GM12864 (cell line): Measurements from ENCODE around the gene CELSR1.

Experiments used
- DNase-seq: peaks from one replicate; pipeline ENCODE4 v3.0.0-alpha.2; 2011; ENCODE audit warnings: low read depth
- H3K4me3 ChIP-seq: 2 replicates; pipeline ENCODE4 v1.5.1; 2011; ENCODE audit warnings: mild to moderate bottlenecking, low read depth, low read length, control low read depth
- CTCF ChIP-seq: IDR thresholded peaks from 2 replicates; pipeline ENCODE4 v1.5.1; 2011; ENCODE audit warnings: low read depth, mild to moderate bottlenecking, moderate library complexity, low read length, control low read depth, inconsistent platforms; ENCODE audit errors: missing control alignments

Gene CELSR1

GRCh38 chr22:46500201-46500600 is 37.2 kb downstream of the CELSR1 start:
- DNase-seq, result no peak
- no peak for TF ChIP-seq CTCF
- no peak overlapping the region for H3K4me3 ChIP-seq

- no peak overlapping the region for H3K4me3 ChIP-seq
- no peak for TF ChIP-seq CTCF
These were observed 37.6 kb downstream of the CELSR1 start for GRCh38 chr22:46499805-46500189.

GRCh38 chr22:46491946-46492345 is 45.5 kb downstream of the CELSR1 start:
- H3K4me3 ChIP-seq, result no peak overlapping the region
- TF ChIP-seq CTCF, result no peak
- DNase-seq, result no peak

More at GRCh38 chr22:46499805-46500189, 37.6 kb downstream of the CELSR1 start:
- no peak for DNase-seq

GRCh38 chr22:46490538-46490937 is 46.9 kb downstream of the CELSR1 start:
- no peak overlapping the region for H3K4me3 ChIP-seq
- TF ChIP-seq CTCF, result no peak
- DNase-seq, result peak; percentile 7

GRCh38 chr22:46486996-46487717 is 50.3 kb downstream of the CELSR1 start:
- DNase-seq, result no peak
- TF ChIP-seq CTCF, result no peak
- H3K4me3 ChIP-seq, result no peak overlapping the region

- no peak for DNase-seq
- TF ChIP-seq CTCF, result no peak
- H3K4me3 ChIP-seq, result no peak overlapping the region
These were observed 52.4 kb downstream of the CELSR1 start for GRCh38 chr22:46484861-46485595.
